K562 (cell line): ENCODE measurements around the gene F12.

Experiments
- BACH1 ChIP-seq: fragments of 200-800 bp; sonication (Bioruptor generic); IDR thresholded peaks from 2 replicates; pipeline ENCODE4 v1.6.1; 2016; ENCODE audit warnings: missing genetic modification characterization, missing compliant biosample characterization
- CHCHD3 ChIP-seq: fragments of 250-450 bp; sonication (Bioruptor Pico); IDR thresholded peaks from 2 replicates; pipeline ENCODE4 v2.1.2; 2022; ENCODE audit warnings: mild to moderate bottlenecking
- CHD2 ChIP-seq: IDR thresholded peaks from 2 replicates; pipeline ENCODE4 v1.6.1; 2011; ENCODE audit warnings: low read depth, low read length
- DNMT1 ChIP-seq: fragments of 450-650 bp; IDR thresholded peaks from 2 replicates; pipeline ENCODE4 v1.6.1; 2016; ENCODE audit warnings: antibody characterized with exemption, mild to moderate bottlenecking
- E2F5 ChIP-seq: sonication (generic); formaldehyde crosslinking; IDR thresholded peaks from 2 replicates; pipeline ENCODE4 v1.8.0; 2022; ENCODE audit warnings: mild to moderate bottlenecking, missing genetic modification reagents
- NUFIP1 ChIP-seq: fragments of 450-650 bp; IDR thresholded peaks from 2 replicates; pipeline ENCODE4 v1.6.1; 2018; ENCODE audit not compliant: partially characterized antibody
- RAD51 ChIP-seq: fragments of 450-650 bp; IDR thresholded peaks from 2 replicates; pipeline ENCODE4 v1.7.1; 2016; ENCODE audit warnings: low read depth, mild to moderate bottlenecking, borderline replicate concordance
- ZNF384 ChIP-seq: IDR thresholded peaks from 2 replicates; pipeline ENCODE4 v1.6.1; 2012; ENCODE audit warnings: low read depth, low read length, improper control_type of control experiment
- TF ChIP-seq, protein P1 (sequence below), 3 experiments: IDR thresholded peaks in 2 of 3; conservative IDR thresholded peaks in 1 of 3; 2 replicates each; pipeline ENCODE4 v1.5.1; 2011 to 2012; ENCODE audit warnings: low read length in 3 of 3, mild to moderate bottlenecking in 3 of 3, control low read depth in 2 of 3, improper control_type of control experiment in 1 of 3, inconsistent platforms in 1 of 3, low read depth in 1 of 3, mixed read lengths in 1 of 3, moderate library complexity in 1 of 3; ENCODE audit not compliant: insufficient read depth in 2 of 3

GRCh38 chr5:177388521-177389052 is 20.8 kb downstream of the F12 start:
- TF ChIP-seq NUFIP1 = no peak
- TF ChIP-seq DNMT1 = no peak
- TF ChIP-seq E2F5 = no peak
- TF ChIP-seq, protein P1, sequence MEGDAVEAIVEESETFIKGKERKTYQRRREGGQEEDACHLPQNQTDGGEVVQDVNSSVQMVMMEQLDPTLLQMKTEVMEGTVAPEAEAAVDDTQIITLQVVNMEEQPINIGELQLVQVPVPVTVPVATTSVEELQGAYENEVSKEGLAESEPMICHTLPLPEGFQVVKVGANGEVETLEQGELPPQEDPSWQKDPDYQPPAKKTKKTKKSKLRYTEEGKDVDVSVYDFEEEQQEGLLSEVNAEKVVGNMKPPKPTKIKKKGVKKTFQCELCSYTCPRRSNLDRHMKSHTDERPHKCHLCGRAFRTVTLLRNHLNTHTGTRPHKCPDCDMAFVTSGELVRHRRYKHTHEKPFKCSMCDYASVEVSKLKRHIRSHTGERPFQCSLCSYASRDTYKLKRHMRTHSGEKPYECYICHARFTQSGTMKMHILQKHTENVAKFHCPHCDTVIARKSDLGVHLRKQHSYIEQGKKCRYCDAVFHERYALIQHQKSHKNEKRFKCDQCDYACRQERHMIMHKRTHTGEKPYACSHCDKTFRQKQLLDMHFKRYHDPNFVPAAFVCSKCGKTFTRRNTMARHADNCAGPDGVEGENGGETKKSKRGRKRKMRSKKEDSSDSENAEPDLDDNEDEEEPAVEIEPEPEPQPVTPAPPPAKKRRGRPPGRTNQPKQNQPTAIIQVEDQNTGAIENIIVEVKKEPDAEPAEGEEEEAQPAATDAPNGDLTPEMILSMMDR (IDR thresholded peaks at IDR 0.05 in 2 of 3, conservative IDR thresholded peaks at IDR 0.05 in 1 of 3; ENCODE audit: insufficient read depth in 2 of 3, low read depth in 1 of 3, low read length in 3 of 3) = no peak
- no peak for TF ChIP-seq RAD51
- TF ChIP-seq CHCHD3 (CRISPR knock-in tag) = no peak
- TF ChIP-seq ZNF384 = no peak
- TF ChIP-seq CHD2 = no peak
- no peak for TF ChIP-seq BACH1 (tag)
